ENCODE results near the gene DEFB125. TPM values are rescaled to one million over a fixed set of nuclear protein-coding genes. Genes with fewer than 3 reads are reported as not detected.

Gene DEFB125
- total and polyA plus RNA-seq, 4 donors = not detected

DNA sequence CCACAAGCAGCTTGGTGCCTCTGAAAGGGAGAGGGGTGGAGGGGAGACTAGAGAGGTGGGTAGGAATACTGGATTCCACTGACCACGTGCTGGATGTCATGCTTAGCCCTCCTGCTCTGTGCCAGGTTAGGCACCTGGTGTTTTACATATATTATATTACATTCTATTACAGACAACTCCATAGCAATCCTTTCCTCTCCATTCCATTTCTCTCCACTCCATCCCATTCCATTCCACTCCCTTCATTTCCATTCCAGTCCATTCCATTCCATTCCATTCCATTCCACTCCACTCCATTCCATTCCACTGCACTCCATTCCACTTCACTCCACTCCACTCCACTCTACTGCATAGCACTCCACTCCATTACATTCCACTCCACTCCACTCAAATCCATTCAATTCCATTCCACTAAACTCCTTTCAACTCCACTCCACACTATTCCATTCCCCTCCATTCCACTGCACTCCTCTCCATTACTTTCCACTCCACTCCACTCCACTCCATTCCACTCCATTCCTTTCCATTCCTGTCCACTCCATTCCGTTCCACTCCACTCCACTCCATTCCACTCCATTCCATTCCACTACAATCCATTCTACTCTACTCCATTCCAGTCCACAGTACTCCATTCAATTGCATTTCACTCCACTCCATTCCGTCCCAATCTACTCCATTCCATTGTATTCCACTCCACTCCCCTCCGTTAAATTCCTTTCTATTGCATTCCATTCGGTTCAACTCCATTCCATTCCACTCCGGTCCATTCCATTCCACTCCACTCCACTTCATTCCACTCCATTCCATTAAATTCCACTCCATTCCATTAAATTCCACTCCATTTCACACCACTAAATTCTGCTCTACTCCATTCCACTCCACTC, 27.2 kb upstream of the DEFB125 start (continued):
- TF ChIP-seq, protein P1, sequence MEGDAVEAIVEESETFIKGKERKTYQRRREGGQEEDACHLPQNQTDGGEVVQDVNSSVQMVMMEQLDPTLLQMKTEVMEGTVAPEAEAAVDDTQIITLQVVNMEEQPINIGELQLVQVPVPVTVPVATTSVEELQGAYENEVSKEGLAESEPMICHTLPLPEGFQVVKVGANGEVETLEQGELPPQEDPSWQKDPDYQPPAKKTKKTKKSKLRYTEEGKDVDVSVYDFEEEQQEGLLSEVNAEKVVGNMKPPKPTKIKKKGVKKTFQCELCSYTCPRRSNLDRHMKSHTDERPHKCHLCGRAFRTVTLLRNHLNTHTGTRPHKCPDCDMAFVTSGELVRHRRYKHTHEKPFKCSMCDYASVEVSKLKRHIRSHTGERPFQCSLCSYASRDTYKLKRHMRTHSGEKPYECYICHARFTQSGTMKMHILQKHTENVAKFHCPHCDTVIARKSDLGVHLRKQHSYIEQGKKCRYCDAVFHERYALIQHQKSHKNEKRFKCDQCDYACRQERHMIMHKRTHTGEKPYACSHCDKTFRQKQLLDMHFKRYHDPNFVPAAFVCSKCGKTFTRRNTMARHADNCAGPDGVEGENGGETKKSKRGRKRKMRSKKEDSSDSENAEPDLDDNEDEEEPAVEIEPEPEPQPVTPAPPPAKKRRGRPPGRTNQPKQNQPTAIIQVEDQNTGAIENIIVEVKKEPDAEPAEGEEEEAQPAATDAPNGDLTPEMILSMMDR (IDR thresholded peaks at IDR 0.05; ENCODE audit: low read depth, low read length, missing input control) = no peak
- TF ChIP-seq TAF1 (conservative IDR thresholded peaks at IDR 0.05) = no peak
- TF ChIP-seq YY1 (IDR thresholded peaks at IDR 0.05) = no peak
- no peak for TF ChIP-seq SP1 (IDR thresholded peaks at IDR 0.05)
- no peak for TF ChIP-seq FOXA2 (IDR thresholded peaks at IDR 0.05)
- TF ChIP-seq, protein P2, sequence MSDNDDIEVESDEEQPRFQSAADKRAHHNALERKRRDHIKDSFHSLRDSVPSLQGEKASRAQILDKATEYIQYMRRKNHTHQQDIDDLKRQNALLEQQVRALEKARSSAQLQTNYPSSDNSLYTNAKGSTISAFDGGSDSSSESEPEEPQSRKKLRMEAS (IDR thresholded peaks at IDR 0.05) = no peak
- TF ChIP-seq FOXA1 (IDR thresholded peaks at IDR 0.05) = no peak
- no peak for TF ChIP-seq RXRA (IDR thresholded peaks at IDR 0.05)

DNA sequence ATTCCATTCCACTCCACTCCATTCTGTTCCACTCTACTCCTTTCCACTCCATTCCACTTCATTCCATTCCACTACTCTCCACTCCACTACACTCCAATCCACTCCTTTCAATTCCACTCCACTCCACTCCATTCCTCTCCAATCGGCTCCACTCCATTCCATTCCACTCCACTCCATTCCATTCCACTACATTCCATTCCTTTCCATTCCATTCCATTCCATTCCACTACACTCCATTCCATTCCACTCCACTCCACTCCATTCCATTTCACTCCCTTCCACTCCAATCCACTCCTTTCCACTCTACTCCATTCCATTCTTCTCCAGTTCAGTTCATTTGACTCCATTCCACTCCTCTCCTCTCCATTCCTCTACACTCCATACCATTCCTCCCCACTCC, 26.2 kb upstream of the DEFB125 start:
- Histone ChIP-seq H3K27me3 (ENCODE audit: control insufficient read depth in 4 of 4, insufficient read depth in 4 of 4, low read length in 3 of 4) (peaks cover 0 to 2% (median 0%) of the 10 kb centered on the region in 4 donors), H3K4me3 (ENCODE audit: low read depth in 1 of 3, low read length in 3 of 3) (no peak overlapping the region), H3K36me3 (ENCODE audit: control insufficient read depth in 4 of 4, insufficient read depth in 3 of 4, low read depth in 1 of 4, low read length in 3 of 4) (no peaks in the 10 kb centered on the region), H3K9ac (ENCODE audit: low read depth in 1 of 2, low read length in 2 of 2) (no peak overlapping the region), H3K27ac (ENCODE audit: low read depth in 1 of 2, low read length in 2 of 2) (no peak overlapping the region), H3K9me3 (ENCODE audit: control insufficient read depth in 4 of 4, low read length in 3 of 4) (peaks cover 3 to 29% (median 15%) of the 10 kb centered on the region in 4 donors), H3K4me1 (ENCODE audit: control insufficient read depth in 4 of 4, insufficient read depth in 4 of 4, low read length in 3 of 4) (no peaks in the 10 kb centered on the region)
- DNase-seq (ENCODE audit: low spot score) = no peak
- 92% methylated on average over 1 of the region's 1 CpG for WGBS
- TF ChIP-seq, protein P3, sequence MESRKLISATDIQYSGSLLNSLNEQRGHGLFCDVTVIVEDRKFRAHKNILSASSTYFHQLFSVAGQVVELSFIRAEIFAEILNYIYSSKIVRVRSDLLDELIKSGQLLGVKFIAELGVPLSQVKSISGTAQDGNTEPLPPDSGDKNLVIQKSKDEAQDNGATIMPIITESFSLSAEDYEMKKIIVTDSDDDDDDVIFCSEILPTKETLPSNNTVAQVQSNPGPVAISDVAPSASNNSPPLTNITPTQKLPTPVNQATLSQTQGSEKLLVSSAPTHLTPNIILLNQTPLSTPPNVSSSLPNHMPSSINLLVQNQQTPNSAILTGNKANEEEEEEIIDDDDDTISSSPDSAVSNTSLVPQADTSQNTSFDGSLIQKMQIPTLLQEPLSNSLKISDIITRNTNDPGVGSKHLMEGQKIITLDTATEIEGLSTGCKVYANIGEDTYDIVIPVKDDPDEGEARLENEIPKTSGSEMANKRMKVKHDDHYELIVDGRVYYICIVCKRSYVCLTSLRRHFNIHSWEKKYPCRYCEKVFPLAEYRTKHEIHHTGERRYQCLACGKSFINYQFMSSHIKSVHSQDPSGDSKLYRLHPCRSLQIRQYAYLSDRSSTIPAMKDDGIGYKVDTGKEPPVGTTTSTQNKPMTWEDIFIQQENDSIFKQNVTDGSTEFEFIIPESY (IDR thresholded peaks at IDR 0.05) = no peak
- TF ChIP-seq FOXA2 (IDR thresholded peaks at IDR 0.05) (no peak), RAD21 (IDR thresholded peaks at IDR 0.05) (no peak)
- TF ChIP-seq, protein P4, sequence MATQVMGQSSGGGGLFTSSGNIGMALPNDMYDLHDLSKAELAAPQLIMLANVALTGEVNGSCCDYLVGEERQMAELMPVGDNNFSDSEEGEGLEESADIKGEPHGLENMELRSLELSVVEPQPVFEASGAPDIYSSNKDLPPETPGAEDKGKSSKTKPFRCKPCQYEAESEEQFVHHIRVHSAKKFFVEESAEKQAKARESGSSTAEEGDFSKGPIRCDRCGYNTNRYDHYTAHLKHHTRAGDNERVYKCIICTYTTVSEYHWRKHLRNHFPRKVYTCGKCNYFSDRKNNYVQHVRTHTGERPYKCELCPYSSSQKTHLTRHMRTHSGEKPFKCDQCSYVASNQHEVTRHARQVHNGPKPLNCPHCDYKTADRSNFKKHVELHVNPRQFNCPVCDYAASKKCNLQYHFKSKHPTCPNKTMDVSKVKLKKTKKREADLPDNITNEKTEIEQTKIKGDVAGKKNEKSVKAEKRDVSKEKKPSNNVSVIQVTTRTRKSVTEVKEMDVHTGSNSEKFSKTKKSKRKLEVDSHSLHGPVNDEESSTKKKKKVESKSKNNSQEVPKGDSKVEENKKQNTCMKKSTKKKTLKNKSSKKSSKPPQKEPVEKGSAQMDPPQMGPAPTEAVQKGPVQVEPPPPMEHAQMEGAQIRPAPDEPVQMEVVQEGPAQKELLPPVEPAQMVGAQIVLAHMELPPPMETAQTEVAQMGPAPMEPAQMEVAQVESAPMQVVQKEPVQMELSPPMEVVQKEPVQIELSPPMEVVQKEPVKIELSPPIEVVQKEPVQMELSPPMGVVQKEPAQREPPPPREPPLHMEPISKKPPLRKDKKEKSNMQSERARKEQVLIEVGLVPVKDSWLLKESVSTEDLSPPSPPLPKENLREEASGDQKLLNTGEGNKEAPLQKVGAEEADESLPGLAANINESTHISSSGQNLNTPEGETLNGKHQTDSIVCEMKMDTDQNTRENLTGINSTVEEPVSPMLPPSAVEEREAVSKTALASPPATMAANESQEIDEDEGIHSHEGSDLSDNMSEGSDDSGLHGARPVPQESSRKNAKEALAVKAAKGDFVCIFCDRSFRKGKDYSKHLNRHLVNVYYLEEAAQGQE (IDR thresholded peaks at IDR 0.05) = no peak

DNA sequence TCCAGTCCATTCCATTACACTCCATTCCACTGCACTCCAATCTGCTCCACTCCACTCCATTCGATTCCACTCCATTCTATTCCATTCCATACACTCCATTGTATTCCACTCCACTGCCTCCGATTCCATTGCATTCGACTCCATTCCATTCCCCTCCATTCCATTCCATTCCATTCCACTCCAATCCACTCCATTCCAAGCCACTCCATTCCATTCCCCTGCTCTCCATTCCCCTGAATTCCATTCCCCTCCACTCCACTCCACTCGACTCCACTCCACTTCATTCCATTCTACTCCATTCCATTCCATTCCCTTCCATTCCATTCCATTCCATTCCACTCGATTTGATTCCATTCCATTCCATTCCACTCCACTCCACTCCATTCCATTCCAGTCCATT, 25.7 kb upstream of the DEFB125 start:
- Histone ChIP-seq H3K9me3 (ENCODE audit: control insufficient read depth in 4 of 4, low read length in 3 of 4) (peaks cover 6 to 32% (median 15%) of the 10 kb centered on the region in 4 donors), H3K36me3 (ENCODE audit: control insufficient read depth in 4 of 4, insufficient read depth in 3 of 4, low read depth in 1 of 4, low read length in 3 of 4) (no peaks in the 10 kb centered on the region), H3K27me3 (ENCODE audit: control insufficient read depth in 4 of 4, insufficient read depth in 4 of 4, low read length in 3 of 4) (peaks cover 0 to 6% (median 0%) of the 10 kb centered on the region in 4 donors), H3K27ac (ENCODE audit: low read depth in 1 of 2, low read length in 2 of 2) (no peak overlapping the region), H3K4me1 (ENCODE audit: control insufficient read depth in 4 of 4, insufficient read depth in 4 of 4, low read length in 3 of 4) (no peaks in the 10 kb centered on the region), H3K4me3 (ENCODE audit: low read depth in 1 of 3, low read length in 3 of 3) (no peak overlapping the region), H3K9ac (ENCODE audit: low read depth in 1 of 2, low read length in 2 of 2) (no peak overlapping the region)
- no peak for DNase-seq (ENCODE audit: low spot score)
- TF ChIP-seq EGR1 (IDR thresholded peaks at IDR 0.05; ENCODE audit: low read depth in 2 of 2) = no peak
- 67% methylated on average over 5 of the region's 5 CpGs for WGBS

All from liver (tissue), 9 donors.